Adrenal gland (tissue), 12 donors: ENCODE data around the gene TBC1D22A. TPM values are rescaled to one million over a fixed set of nuclear protein-coding genes. Genes with fewer than 3 reads are reported as not detected.
A peak's percentile ranks its signal among the peaks of the same experiment; 100 is the strongest.

ENCODE experiments used
- DNase-seq, 7 donors: peaks; one replicate each; pipeline ENCODE4 v3.0.0-alpha.2; 2019 to 2020
- H3K27ac ChIP-seq, 5 donors: fragments of 200-600 bp; sonication (generic) in 4 of 5; 1 replicate in 3 of 5; 2 replicates in 2 of 5; pipeline versions ENCODE4 v1.5.1 to v1.8.0; 2016 to 2020; ENCODE audit warnings: mild to moderate bottlenecking in 1 of 5
- H3K27me3 ChIP-seq: fragments of 200-600 bp; 2 replicates; pipeline ENCODE4 v1.8.0; 2021
- H3K36me3 ChIP-seq, 2 donors: fragments of 200-600 bp; replicated peaks in 1 of 2; 1 replicate in 1 of 2; 2 replicates in 1 of 2; pipeline versions ENCODE4 v1.5.1 to v1.8.0; 2018 to 2022
- H3K4me1 ChIP-seq, 2 donors: fragments of 200-600 bp; replicated peaks in 1 of 2; 1 replicate in 1 of 2; 2 replicates in 1 of 2; pipeline versions ENCODE4 v1.5.1 to v1.8.0; 2018 to 2021
- H3K4me3 ChIP-seq, 4 donors: fragments of 200-600 bp; sonication (generic) in 3 of 4; one replicate each; pipeline ENCODE4 v1.5.1; 2016 to 2018
- H3K9me3 ChIP-seq, 3 donors: fragments of 200-600 bp; sonication (generic) in 1 of 3; replicated peaks in 1 of 3; 1 replicate in 2 of 3; 2 replicates in 1 of 3; pipeline versions ENCODE4 v1.5.1 to v1.8.0; 2016 to 2021
- CTCF ChIP-seq, 6 experiments: fragments of 450-650 bp in 4 of 6; fragments of 200-600 bp in 2 of 6; sonication (generic) in 1 of 6; IDR thresholded peaks; 1 replicate in 5 of 6; 2 replicates in 1 of 6; pipeline versions ENCODE4 v1.5.1 to v1.8.0; 2016 to 2021; ENCODE audit warnings: antibody characterized with exemption in 6 of 6, mild to moderate bottlenecking in 2 of 6, moderate library complexity in 1 of 6
- POLR2A ChIP-seq, 2 donors: fragments of 450-650 bp; IDR thresholded peaks; one replicate each; pipeline ENCODE4 v1.6.1; 2017; ENCODE audit warnings: antibody characterized with exemption in 2 of 2, mild to moderate bottlenecking in 2 of 2, moderate library complexity in 1 of 2
- WGBS, 4 donors: extraction: QIAGEN DNeasy Blood & Tissue Kit in 2 of 4; methylation state at CpG; one replicate each; pipeline versions ENCODE4 v1.1.5 to v1.1.7; 2013 to 2017; 5-methylcytosine and 5-hydroxymethylcytosine counted together
- intact Hi-C, 2 donors: fragments of 100-400 bp; cut with DNase I; formaldehyde crosslinking; loops; one replicate each; pipeline versions ENCODE4 v1.14.1 to v1.15.0; 2022 to 2023
- polyA plus RNA-seq, 3 donors: library from polyadenylated mRNA; stranded (reverse); fragments of 200-250 nt in 2 of 3; fragments of 350-450 nt in 1 of 3; fragmentation: Illumina TruSeq in 1 of 3; extraction: RNeasy Lipid Tissue Mini Kit (QIAGEN cat#74804) in 1 of 3; gene quantifications; one replicate each; pipeline ENCODE4 v1.2.3, GENCODE V29; 2013 to 2014
- total RNA-seq, 9 donors: library from RNA; depleted of rRNA in 4 of 9; stranded (reverse); fragments of >200 nt in 4 of 9; fragments of 120-200 nt in 1 of 9; fragmentation: NEBNext Ultra II Directional in 1 of 9; extraction: Animal tissue kit (Norgen Biotek cat#: 25700) in 1 of 9; gene quantifications; one replicate each; pipeline versions ENCODE4 v1.1.0 to v1.2.4, GENCODE V29; 2013 to 2023
- donor health status: healthy with polysubstance abuse.
- donor health status: Bipolar disorder and iron deficiency.
- donor health status: DM: yes; HTN: yes; CAD: no.
- donor health status: DM: no; HTN: no; CAD: no.
- donor health status: DM: no; HTN: no; CAD: no.
- donor health status: DM: yes; HTN: yes; CAD: no.

TBC1D22A gene
- total and polyA plus RNA-seq, 12 donors, result 11.5 to 44.2 (median 28.1) TPM

DNA sequence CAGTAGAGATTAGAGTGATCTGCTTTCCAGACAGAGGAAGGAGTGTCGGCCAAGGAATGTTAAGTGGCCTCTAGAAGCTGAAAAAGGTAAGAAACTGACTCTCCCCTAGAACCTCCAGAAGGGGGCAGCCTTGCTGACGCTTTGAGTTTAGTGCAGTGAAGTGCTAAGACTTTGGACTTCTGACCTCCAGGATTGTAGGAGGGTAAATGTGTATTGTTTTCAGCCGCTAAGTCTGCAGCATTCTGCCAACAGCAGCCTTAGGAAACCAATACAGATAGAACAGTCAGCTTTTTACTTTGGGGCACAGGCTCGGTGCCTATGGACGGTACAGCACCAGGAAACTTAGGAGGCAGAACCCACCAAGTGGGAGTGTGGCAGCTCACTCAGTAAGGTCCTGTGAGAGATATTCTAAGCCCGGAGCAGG is 3.6 kb upstream of the TBC1D22A start:
- Histone ChIP-seq H3K9me3 (no peaks in the 10 kb centered on the region), H3K27me3 (no peaks in the 10 kb centered on the region), H3K27ac (peak overlapping the region in 2 of 5 donors; percentile 4 to 51), H3K4me3 (no peak overlapping the region), H3K4me1 (peaks cover 21 to 40% of the 10 kb centered on the region in 2 donors), H3K36me3 (no peaks in the 10 kb centered on the region)
- WGBS, 4 donors, result 36 to 44% (median 41%) methylated on average over 5 to 6 of the region's 6 CpGs
- TF ChIP-seq CTCF (IDR thresholded peaks at IDR 0.05), result peak; percentile 51 to 69 (median 65)
- no peak for TF ChIP-seq POLR2A (IDR thresholded peaks at IDR 0.05)
- DNase-seq, result peak in 6 of 7 donors; percentile 58 to 82 (median 73)
- intact Hi-C loops, result no loop called here

DNA sequence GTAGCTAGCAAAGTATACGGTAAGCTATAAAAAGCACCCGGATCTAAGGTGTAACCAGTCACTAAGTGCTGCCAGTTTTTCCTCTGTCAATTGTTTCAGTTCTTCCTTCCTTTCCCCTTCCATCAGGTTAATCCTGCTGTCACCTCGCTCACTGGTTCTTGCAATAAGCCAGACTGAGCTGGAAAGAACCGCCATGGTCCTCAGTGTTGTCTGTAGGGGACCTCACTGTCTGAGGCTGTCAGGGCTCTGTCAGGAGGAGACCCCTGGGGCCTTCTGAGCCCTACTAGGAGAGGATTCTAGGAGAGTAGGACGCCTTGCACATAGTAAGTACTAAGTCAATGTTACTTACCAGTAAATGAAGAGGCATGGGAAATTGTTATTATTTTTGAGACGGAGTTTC is 1.4 kb upstream of the TBC1D22A start:
- WGBS, 4 donors, result 85 to 88% (median 86%) methylated on average over 6 of the region's 6 CpGs
- intact Hi-C loops, result no loop called here
- Histone ChIP-seq H3K4me1 (peaks cover 12 to 36% of the 10 kb centered on the region in 2 donors), H3K27me3 (no peaks in the 10 kb centered on the region), H3K27ac (peak overlapping the region in 1 of 5 donors; percentile 21), H3K4me3 (no peak overlapping the region), H3K36me3 (no peaks in the 10 kb centered on the region), H3K9me3 (no peaks in the 10 kb centered on the region)
- TF ChIP-seq POLR2A (IDR thresholded peaks at IDR 0.05), result no peak
- TF ChIP-seq CTCF (IDR thresholded peaks at IDR 0.05), result no peak
- no peak for DNase-seq

DNA sequence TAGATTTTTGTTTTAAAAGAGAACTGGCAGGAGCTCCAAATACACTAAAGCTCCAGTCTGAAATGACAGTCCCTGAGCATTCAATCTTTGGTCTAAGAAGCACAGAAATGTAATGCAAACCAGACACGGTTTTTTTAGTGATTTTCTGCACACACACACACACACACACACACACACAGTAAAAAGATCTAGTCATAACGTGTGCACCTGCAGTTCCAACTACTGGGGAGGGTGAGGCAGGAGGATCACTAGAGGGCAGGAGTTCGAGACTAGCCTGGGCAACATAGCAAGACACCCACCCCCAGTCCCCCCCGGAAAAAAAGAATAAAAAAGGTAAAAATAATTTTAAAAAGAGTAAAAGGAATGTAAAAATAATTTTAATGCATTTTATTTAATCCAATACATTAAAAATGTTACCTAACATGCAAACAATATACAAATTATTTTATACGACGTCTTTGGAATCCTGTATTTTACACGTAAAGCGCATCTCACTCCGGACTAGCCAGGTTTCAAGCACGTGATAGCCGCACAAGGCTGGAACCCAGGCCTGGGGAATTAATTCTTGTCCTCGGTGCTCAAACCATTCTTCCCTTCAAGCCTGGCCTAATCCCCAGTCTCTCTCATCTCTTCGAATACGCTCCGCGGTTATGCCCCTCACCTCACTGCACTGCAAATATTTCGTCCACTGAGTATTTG is 762 bp upstream of the TBC1D22A start:
- Histone ChIP-seq H3K27me3 (no peaks in the 10 kb centered on the region), H3K27ac (peak overlapping the region; percentile 90 to 98 (median 96)), H3K36me3 (no peaks in the 10 kb centered on the region), H3K4me1 (peaks cover 12 to 36% of the 10 kb centered on the region in 2 donors), H3K9me3 (no peaks in the 10 kb centered on the region), H3K4me3 (peak overlapping the region; percentile 34 to 87 (median 71))
- intact Hi-C loops, result no loop called here
- WGBS, 4 donors, result 6 to 9% (median 7%) methylated on average over 17 of the region's 17 CpGs
- no peak for TF ChIP-seq POLR2A (IDR thresholded peaks at IDR 0.05)
- TF ChIP-seq CTCF (IDR thresholded peaks at IDR 0.05), result no peak
- DNase-seq, result no peak

- DNase-seq, result peak in 3 of 7 donors; percentile 51 to 70 (median 65)
- Histone ChIP-seq H3K9me3 (no peaks in the 10 kb centered on the region), H3K36me3 (no peaks in the 10 kb centered on the region), H3K4me1 (peaks cover 12 to 34% of the 10 kb centered on the region in 2 donors), H3K27ac (peak overlapping the region in 4 of 5 donors; percentile 90 to 98 (median 95)), H3K27me3 (no peaks in the 10 kb centered on the region), H3K4me3 (peak overlapping the region; percentile 41 to 87 (median 71))
- no peak for TF ChIP-seq CTCF (IDR thresholded peaks at IDR 0.05)
- TF ChIP-seq POLR2A (IDR thresholded peaks at IDR 0.05), result no peak
- intact Hi-C loops, result no loop called here
- WGBS, 4 donors, result 12 to 17% (median 15%) methylated on average over 10 to 13 of the region's 13 CpGs
These were observed 728 bp downstream of the TBC1D22A start for GRCh38 chr22:46763051-46763705.
